ENCODE data around the gene SLC7A5.
"Not testable (repeated sequence)": the region's sequence is repeated elsewhere in the genome, so short reads cannot be mapped to it uniquely, and the experiment has no call there.

- TF ChIP-seq, protein P1, sequence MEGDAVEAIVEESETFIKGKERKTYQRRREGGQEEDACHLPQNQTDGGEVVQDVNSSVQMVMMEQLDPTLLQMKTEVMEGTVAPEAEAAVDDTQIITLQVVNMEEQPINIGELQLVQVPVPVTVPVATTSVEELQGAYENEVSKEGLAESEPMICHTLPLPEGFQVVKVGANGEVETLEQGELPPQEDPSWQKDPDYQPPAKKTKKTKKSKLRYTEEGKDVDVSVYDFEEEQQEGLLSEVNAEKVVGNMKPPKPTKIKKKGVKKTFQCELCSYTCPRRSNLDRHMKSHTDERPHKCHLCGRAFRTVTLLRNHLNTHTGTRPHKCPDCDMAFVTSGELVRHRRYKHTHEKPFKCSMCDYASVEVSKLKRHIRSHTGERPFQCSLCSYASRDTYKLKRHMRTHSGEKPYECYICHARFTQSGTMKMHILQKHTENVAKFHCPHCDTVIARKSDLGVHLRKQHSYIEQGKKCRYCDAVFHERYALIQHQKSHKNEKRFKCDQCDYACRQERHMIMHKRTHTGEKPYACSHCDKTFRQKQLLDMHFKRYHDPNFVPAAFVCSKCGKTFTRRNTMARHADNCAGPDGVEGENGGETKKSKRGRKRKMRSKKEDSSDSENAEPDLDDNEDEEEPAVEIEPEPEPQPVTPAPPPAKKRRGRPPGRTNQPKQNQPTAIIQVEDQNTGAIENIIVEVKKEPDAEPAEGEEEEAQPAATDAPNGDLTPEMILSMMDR (IDR thresholded peaks at IDR 0.05) = not testable (repeated sequence)
- TF ChIP-seq POLR2A (IDR thresholded peaks at IDR 0.05); POLR2AphosphoS5 (IDR thresholded peaks at IDR 0.05; ENCODE audit: insufficient read depth in 1 of 2, low read depth in 1 of 2): not testable (repeated sequence)
Measured at GRCh38 chr16:87863327-87863635, 6.0 kb downstream of the SLC7A5 start.
